Right renal cortex interstitium (tissue), 3 donors: ENCODE data around the gene C20orf204. TPM values are rescaled to one million over a fixed set of nuclear protein-coding genes. Genes with fewer than 3 reads are reported as not detected.
"Not testable (repeated sequence)": the region's sequence is repeated elsewhere in the genome, so short reads cannot be mapped to it uniquely, and the experiment has no call there.

Experiments
- DNase-seq, 3 donors: peaks; one replicate each; pipeline ENCODE4 v3.0.0-alpha.2; 2013; ENCODE audit warnings: low read depth in 3 of 3, low spot score in 2 of 3
- polyA plus RNA-seq, 3 donors: library from polyadenylated mRNA; unstranded; fragments of 120-200 nt; gene quantifications; one replicate each; pipeline ENCODE4 v1.2.1, GENCODE V29; 2013; ENCODE audit not compliant: insufficient read length in 3 of 3

The C20orf204 gene, protein sequence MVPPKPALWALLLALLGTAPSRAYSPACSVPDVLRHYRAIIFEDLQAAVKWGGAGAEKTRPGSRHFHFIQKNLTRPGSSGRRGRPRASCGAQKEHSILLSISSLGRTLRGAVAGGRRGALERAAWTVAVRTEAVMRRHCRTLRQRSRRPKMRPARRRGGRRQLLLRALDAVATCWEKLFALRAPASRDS
- polyA plus RNA-seq: under 1 TPM; 0.40 to 0.51 (median 0.43) TPM

DNA sequence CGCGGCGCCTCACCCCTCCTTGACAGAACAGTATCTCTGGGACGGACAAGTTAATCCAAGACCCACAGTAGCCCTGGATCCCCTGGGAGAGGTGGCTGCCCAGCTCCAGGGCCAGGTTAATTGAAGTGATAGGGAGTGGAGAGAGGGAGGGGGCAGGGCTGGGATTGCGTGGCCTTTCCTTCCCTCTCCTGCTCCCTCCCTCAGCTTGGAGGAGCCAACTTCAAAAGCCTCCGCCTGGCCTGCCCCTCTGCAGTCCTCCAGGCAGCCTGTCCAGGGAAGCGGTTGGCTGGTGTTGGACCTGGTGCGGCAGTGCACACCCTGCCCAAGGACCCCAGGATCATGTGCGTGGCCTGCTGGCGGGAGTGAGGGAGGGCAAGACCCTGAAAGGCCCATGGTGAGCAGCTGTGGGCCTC, at the start of gene C20orf204:
C20orf204 (plus strand) TSS at position 250 of the 413 bp plus-strand sequence; CDS start at position 392, 142 bp downstream.
- no peak for DNase-seq

DNA sequence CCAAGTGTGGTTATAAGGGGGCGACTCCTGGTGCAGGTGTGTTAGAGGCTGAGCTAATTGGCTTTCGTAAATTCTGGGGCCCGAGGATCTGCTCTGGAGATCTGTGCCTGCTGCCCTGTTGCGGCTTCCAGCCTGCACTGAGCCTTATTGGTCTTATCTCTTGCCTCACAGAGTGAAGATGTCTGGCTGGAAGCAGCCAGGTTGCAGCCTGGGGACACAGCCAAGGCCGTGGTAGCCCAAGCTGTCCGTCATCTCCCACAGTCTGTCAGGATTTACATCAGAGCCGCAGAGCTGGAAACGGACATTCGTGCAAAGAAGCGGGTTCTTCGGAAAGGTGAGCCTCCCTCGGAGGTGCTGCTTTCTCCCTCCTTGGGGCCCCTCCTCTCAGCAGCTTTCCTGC, 35.1 kb upstream of the C20orf204 start:
- DNase-seq: no peak

DNA sequence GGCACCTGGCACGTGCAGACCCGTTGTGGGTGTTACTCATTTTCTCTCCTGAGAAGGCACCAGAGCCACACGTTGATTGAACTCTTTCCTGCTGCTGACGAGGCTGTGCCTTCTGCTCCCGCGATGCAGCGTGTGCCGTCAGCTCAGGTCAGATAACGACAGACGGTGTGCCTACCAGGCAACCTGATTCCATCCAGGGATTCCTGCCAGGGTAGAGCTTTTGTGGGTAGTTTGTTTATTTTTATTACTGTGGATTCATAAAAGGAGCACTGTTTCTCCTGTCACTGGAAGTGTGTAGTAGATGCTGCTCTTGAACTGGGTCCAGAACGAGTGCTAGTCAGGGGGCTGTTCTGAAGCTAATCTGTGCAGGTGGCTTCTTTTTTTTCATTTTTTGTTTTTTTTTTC, 34.4 kb upstream of the C20orf204 start:
- DNase-seq: no peak

DNA sequence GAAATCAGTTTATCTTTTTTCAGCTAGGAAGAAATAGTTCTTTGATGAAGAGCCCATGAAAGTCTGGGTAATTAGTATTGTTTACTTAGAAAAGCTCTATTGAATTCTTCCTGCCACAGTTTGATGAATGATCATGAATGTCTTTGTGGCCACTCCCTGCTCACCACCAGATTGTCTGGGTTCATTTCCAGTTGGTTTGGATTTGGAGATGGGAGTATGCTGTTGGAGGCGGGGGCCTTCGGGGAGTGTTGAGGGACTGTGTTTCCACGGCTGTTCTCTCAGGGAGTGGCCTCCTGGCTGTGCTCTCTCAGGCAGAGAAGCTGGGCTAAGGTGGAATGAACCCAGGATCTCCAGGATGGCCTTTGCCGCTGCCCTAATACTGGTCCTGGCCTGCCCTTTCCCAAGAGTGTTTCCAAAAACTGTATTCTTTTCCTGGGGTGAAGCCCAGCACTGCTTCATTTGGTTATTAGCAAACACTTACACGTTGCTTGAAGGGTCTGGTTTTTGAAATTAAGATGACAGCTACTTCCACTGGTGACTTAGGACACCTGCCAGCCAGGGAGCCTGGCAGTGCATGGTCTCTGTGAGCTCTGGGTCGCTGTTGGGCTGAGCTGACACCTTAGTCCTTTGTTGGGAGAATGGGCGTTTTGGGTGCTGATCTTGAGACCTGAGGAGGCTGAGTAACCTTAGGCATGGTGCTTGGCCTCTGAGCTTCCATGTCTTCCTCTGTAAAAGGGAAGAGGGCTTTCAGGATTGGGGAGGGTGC, 31.8 kb upstream of the C20orf204 start:
- no peak for DNase-seq

DNA sequence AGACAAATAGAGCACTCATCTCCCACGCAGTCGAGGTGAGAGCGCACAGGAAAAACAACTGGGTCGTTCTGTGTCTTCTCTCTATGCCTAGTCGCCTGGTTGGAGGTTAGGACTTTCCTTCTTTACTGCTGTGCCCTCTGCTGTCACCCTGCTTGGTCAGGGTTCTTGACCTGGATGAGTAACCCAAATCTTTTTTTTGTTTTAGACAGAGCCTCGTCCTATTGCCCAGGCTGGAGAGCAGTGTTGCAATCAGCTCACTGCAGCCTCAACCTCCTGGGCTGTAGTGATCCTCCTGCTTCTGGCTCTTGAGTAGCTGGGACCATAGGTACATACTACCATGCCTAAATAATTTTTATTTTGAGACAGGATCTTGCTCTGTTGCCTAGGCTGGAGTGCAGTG, 30.6 kb upstream of the C20orf204 start:
- DNase-seq: no peak

DNA sequence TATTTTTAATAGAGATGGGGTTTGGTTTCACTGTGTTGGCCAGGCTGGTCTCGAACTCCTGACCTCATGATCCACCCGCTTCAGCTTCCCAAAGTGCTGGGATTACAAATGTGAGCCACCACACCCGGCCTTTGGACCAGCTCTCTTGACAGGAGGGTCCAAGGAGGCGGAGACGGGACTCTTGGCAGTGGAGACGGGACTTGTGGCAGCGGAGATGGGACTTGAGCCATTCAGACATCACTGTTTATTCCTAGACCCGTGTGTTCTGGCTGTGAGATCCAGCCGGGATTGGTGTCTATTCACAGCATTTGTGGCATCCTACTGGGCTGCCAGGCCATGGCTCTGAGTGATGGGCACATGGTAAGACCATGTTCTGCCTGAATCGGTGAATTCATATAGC, 29.5 kb upstream of the C20orf204 start:
- DNase-seq: no peak

DNA sequence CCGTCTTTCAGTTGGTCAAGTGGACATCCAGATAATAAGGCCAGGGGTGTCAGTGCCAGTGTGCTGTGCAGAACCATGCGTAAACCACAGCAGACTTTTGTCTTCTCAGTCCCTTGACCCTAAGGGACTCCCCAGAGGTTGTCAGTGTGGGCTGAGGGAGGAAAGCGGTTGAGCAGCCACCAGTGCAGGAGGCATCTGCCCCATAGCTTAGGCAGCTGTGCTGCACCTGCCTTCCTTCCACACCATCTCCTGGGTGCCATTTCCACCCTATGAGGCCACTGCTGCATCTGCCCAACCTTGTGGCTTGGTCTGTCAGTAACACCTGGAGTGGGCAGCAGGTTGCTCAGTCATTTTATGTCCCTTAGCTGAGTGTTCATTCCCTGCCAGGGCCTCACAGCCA, 29.1 kb upstream of the C20orf204 start:
- DNase-seq: no peak

DNA sequence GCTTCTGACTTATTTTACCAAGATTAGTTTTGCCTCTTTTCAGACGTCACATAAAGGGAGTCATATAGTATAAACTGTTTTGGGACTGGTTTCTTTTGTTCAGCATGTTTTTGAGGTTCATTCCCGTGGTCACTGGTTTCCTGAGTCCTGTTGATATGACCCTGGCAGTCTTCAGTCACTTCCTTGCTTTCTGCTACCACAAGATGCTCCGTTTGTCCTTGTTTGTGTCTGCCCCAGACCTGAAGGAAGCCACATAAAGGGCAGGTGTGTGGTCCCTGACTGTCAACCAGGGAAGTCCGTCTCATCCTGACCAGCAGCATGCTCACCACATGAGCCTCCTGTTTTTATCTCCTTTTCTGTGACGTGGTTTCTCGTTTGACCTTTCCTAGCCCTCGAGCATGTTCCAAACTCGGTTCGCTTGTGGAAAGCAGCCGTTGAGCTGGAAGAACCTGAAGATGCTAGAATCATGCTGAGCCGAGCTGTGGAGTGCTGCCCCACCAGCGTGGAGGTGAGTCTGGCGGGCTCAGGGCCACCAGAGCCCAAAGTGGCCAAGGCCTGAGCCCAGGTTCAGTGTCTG, 26.1 kb upstream of the C20orf204 start:
- no peak for DNase-seq

DNA sequence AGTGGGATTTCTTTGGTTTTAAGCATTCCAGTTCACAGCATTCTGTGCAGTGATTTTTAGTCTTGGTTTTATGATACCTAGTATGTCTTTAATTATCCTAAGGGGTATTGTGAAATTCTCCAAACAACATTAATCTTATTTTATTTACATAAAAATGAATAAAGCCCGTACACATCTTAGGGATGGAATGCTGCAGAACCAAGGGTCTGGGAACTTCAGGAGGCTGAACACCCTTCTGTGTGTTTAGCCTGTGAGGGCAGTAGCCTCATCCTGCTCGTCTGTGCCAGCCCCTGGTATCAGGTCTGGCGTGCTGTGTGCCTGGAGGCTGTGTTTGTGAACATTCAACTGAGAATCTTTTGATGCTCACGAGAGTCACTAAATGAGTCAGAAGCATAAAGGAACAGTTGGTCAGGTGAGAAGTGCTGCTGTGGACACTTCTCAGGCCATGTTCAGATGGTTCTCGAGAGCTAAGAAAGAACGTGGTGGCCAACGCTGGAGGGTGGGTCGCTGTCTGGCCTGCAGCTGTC, 25.2 kb upstream of the C20orf204 start:
- DNase-seq: no peak

DNA sequence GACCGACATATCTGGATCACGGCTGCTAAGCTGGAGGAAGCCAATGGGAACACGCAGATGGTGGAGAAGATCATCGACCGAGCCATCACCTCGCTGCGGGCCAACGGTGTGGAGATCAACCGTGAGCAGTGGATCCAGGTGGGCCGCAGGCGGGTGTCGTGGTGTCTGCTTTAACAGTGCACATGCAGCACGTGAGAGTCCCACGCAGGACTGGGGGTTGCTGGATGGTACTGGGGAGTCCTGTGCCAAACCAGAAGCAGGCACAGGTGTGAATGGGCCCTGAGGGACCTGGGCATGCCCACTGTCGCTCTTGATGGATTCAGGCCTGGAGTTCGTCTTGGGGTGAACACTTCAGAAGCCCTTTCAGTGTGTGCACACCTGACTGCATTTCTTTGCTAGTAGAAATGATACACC, 24.6 kb upstream of the C20orf204 start:
- DNase-seq: no peak

DNA sequence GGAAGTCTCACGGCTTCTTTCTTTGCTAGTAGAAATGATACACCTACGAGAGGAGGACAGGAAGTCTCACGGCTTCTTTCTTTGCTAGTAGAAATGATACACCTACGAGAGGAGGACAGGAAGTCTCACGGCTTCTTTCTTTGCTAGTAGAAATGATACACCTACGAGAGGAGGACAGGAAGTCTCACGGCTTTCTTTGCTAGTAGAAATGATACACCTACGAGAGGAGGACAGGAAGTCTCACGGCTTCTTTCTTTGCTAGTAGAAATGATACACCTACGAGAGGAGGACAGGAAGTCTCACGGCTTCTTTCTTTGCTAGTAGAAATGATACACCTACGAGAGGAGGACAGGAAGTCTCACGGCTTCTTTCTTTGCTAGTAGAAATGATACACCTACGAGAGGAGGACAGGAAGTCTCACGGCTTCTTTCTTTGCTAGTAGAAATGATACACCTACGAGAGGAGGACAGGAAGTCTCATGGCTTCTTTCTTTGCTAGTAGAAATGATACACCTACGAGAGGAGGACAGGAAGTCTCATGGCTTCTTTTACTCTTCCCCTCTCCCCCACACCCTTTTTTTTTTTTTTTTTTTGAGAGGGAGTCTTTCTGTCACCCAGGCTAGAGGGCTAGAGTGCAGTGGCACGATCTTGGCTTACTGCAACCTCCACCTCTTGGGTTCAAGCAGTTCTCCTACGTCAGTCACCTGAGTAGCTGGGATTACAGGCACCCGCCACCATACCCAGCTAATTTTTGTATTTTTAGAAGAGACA, 23.4 kb upstream of the C20orf204 start:
- not testable (repeated sequence) for DNase-seq

DNA sequence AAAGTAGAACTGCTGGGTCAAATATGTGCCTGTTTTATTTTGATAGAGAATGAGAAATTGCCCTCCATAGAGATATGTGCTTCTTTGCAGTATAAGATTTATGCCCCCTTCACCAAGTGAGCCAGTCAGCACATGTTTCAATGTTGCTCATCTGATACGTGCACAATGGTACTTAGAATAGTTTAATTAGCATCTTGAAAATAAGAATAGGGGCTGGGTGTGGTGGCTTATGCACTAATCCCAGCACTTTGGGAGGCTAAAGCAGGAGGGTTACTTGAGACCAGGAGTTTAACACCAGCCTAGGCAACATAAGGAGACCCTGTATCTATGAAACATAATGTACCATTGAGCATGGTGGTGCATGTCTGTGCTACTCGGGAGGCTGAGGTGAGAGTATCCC, 20.3 kb upstream of the C20orf204 start:
- no peak for DNase-seq

DNA sequence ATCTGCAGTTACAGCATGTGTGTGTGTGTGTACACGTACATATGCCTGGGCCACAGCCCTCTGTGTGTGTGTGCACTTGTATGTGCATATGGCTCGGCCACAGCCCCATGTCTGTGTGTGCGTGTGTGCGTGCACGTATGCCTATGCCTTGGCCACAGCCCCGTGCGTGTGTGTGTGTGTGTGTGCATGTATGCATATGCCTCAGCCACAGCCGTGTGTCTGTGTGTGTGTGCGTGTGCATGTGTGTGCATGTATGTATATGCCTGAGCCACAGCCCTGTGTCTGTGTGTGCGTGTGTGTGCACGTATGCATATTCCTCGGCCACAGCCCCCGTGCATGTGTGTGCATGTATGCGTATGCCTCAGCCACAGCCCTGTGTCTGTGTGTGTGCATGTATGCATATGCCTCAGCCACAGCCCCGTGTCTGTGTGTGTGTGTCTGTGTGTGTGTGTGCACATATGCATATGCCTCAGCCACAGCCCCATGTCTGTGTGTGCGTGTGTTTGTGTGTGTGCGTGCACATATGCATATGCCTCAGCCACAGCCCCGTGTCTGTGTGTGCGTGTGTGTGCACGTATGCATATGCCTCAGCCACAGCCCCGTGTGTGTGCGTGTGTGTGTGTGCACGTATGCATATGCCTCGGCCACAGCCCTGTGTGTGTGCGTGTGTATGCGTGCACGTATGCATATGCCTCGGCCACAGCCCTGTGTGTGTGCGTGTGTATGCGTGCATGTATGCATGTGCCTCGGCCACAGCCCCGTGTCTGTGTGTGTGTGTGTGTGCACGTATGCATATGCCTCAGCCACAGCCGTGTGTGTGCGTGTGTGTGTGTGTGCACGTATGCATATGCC, 14.6 kb upstream of the C20orf204 start:
- no peak for DNase-seq

DNA sequence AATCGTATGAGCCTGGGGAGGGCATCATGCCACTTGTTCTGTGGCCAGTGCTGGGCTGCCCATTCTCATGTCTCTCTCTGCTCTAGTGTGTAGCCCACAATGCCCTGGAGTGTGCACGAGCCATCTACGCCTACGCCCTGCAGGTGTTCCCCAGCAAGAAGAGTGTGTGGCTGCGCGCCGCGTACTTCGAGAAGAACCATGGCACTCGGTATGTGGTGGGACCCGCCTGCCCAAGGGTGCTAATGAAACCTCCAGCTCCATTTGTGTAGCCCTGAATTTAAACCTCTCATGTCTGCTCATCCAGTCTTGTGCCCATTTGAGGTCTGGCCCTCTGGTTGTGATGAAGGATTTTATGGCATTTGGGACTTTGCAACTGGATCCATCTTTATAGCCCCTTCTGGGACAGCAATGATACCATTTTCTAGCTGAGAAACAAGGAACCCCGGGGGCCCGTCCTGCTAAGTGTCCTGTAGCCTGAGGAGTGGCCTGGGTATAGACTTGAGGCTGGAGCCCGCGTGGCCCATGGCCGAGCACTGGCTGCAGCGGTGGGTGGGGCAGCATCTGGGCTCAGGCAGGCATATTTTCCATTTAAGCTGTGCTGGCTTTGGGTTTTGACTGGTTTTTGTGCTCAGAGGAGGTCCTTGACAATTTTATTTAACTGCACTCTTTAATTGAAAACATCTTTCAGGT, 13.2 kb upstream of the C20orf204 start:
- DNase-seq: no peak

DNA sequence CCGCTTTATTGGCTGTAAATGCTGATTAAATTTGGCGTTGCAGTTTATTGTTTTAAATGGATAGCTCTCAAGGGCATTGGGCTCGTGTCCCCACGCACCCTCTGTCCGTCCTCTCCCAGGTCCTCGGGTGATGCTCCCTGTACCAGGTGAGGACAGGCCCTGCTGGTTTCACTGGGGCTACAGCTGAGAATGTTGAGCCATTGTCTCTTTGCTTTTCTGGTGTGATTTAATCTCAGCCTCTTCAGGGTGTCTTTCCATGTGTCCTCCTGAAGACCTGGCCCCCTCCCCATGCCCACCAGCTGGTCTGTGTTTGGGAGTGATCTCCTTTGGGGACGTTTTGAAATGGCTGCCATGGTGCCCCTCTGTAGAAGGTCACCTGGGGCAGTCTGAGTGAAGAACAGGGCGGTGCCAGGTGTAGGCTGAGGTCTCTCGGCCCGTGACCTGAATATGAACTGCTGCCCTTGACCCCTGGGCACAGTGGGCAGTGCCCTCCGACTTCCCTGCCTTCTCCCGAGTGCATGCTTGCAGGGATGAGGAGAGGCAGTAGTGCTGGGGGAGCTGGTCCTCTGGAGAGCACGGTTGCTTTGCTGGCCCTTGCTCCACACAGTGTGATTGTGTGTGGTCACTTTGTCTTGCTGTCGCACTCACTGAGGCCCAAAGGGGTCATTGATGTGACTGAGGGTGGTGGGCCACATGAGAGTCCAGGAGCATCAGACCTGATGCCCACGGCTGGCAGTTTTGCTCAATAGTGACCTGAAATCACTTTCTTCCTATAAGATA, 12.4 kb upstream of the C20orf204 start:
- no peak for DNase-seq

DNA sequence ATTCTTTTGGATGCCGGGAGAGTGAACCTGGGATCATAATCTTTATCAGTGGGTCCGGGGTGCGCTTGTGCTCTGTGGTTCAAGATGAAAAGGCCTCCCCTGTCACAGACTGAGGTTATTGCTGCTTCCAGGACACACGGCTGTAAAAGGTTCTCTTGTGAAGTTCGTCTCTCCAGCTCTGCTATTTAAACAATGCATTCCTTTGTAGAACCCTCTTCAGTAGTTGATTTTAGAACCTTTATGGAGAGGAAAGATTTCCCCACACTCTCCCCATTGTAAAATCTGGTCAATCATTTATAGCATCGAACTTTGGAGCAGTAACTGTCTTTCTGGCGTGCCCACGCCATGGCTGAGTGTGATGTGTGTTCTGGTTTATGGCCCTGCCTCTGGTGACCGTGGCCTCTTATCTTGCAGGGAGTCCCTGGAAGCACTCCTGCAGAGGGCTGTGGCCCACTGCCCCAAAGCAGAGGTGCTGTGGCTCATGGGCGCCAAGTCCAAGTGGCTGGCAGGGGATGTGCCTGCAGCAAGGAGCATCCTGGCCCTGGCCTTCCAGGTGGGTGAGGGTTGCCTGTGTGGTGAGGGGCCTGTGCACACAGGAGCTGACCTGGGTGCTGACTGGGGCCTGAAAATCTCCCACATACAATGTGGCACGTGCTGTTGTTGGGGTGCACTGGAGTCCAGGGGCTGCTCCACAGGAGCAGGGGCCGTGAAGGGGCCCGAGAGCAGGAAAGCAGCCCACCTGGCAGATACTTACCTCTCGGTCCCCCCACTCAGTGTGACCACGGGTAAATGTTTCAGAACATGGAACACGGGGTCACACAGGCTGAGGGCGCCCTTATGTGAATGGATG, 11.6 kb upstream of the C20orf204 start:
- no peak for DNase-seq

DNA sequence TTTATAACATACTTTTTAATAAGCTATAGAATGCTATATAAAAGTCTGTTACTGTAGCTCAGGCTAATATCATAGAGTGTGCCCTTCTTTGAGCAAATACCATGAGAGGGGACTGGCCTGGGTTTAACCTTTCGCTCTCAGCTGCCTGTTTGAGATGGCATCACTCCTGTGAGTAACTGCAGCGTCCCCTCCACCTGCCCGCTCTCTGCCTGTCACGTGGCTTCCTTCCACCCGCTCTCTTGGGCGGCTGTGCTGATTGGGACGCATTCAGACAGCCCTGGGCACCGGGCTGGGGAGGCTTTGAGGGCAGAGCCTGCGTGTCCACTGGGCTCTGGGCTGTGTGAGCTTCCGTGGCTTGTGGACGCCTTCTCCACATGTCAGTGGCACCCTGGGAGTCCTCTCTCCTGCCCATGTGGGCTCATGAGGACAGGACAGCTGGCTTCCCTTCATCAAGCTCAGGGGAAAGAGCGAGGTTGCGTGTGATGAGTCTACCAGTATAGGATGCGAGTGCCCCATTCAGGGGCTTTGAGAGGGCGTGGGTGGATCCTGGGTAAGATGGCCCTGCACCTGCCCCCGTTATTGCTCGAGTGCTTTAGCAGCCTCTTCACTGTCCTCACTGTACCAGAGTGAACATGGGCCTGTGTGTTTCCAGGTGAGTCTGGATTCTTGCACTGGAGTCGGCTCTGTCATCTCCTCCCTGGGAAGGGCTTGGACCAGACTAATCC, 10.7 kb upstream of the C20orf204 start:
- DNase-seq: no peak
